K562 (cell line): ENCODE results near the gene SOX6. TPM values are rescaled to one million over a fixed set of nuclear protein-coding genes. Genes with fewer than 3 reads are reported as not detected.

ENCODE experiments used
- ATF7 ChIP-seq: fragments of 450-650 bp; IDR thresholded peaks from 2 replicates; pipeline ENCODE4 v1.7.1; 2014; ENCODE audit warnings: mild to moderate bottlenecking, moderate library complexity
- C11orf30 ChIP-seq: fragments of 450-650 bp; IDR thresholded peaks from 2 replicates; pipeline ENCODE4 v1.6.1; 2016; ENCODE audit warnings: low read depth, mild to moderate bottlenecking
- DPF2 ChIP-seq: fragments of 450-650 bp; IDR thresholded peaks from 2 replicates; pipeline ENCODE4 v1.6.1; 2016
- ESRRA ChIP-seq: fragments of 450-650 bp; IDR thresholded peaks from 2 replicates; pipeline ENCODE4 v1.6.1; 2014; ENCODE audit warnings: low read depth, mild to moderate bottlenecking, moderate library complexity, borderline replicate concordance
- ETS1 ChIP-seq: conservative IDR thresholded peaks from 2 replicates; pipeline ENCODE4 v1.6.1; 2011; ENCODE audit warnings: low read depth, mild to moderate bottlenecking, low read length; ENCODE audit not compliant: control insufficient read depth
- FOXJ2 ChIP-seq: fragments of 200-800 bp; sonication (Bioruptor generic); IDR thresholded peaks from 2 replicates; pipeline ENCODE4 v1.6.1; 2016; ENCODE audit warnings: missing genetic modification characterization, missing compliant biosample characterization
- FOXK2 ChIP-seq, 2 experiments: fragments of 450-650 bp; IDR thresholded peaks in 1 of 2; conservative IDR thresholded peaks in 1 of 2; 2 replicates each; pipeline ENCODE4 v1.6.1; 2016; ENCODE audit warnings: low read depth in 2 of 2, mild to moderate bottlenecking in 1 of 2
- HDAC2 ChIP-seq: fragments of 450-650 bp; IDR thresholded peaks from 2 replicates; pipeline ENCODE4 v1.6.1; 2016; ENCODE audit warnings: mild to moderate bottlenecking
- KDM1A ChIP-seq, 2 experiments: fragments of 450-650 bp; IDR thresholded peaks; 2 replicates each; pipeline ENCODE4 v1.6.1; 2016; ENCODE audit warnings: mild to moderate bottlenecking in 2 of 2
- L3MBTL2 ChIP-seq: fragments of 450-650 bp; IDR thresholded peaks from 2 replicates; pipeline ENCODE4 v1.6.1; 2016; ENCODE audit warnings: mild to moderate bottlenecking, moderate library complexity
- MAFF ChIP-seq: IDR thresholded peaks from 2 replicates; pipeline ENCODE4 v1.6.1; 2012; ENCODE audit warnings: low read length, improper control_type of control experiment
- NBN ChIP-seq: fragments of 450-650 bp; IDR thresholded peaks from 2 replicates; pipeline ENCODE4 v1.6.1; 2016; ENCODE audit warnings: low read depth, mild to moderate bottlenecking
- NFE2L1 ChIP-seq: fragments of 450-650 bp; IDR thresholded peaks from 2 replicates; pipeline ENCODE4 v1.6.1; 2016; ENCODE audit warnings: missing genetic modification characterization, low read depth, mild to moderate bottlenecking, missing compliant biosample characterization, moderate library complexity, borderline replicate concordance
- NFIC ChIP-seq: fragments of 450-650 bp; IDR thresholded peaks from 2 replicates; pipeline ENCODE4 v1.6.1; 2017; ENCODE audit warnings: mild to moderate bottlenecking, inconsistent platforms
- RAD51 ChIP-seq: fragments of 450-650 bp; IDR thresholded peaks from 2 replicates; pipeline ENCODE4 v1.7.1; 2016; ENCODE audit warnings: low read depth, mild to moderate bottlenecking, borderline replicate concordance
- SRSF1 ChIP-seq: fragments of 200-400 bp; formaldehyde crosslinking; IDR thresholded peaks from 2 replicates; pipeline ENCODE4 v1.6.1; 2017; ENCODE audit warnings: mild to moderate bottlenecking, low read depth, low read length, moderate library complexity
- STAT5A ChIP-seq: IDR thresholded peaks from 2 replicates; pipeline ENCODE4 v1.6.1; 2012; ENCODE audit warnings: low read length, inconsistent platforms, borderline replicate concordance
- ZNF280B ChIP-seq: fragments of 250-450 bp; sonication (Bioruptor Pico); IDR thresholded peaks from 2 replicates; pipeline ENCODE4 v1.5.1; 2021; ENCODE audit warnings: mild to moderate bottlenecking
- ZNF384 ChIP-seq: IDR thresholded peaks from 2 replicates; pipeline ENCODE4 v1.6.1; 2012; ENCODE audit warnings: low read depth, low read length, improper control_type of control experiment
- polyA plus RNA-seq, 8 experiments: library from polyadenylated mRNA; depleted of rRNA in 4 of 8; stranded (reverse) in 5 of 8; unstranded in 3 of 8; fragments of >200 nt; fragmentation: Nextera tagmentation in 2 of 8; fragmentation: Illumina TruSeq in 1 of 8; extraction: Ambion mirVana in 2 of 8; extraction: Trizol in 1 of 8; gene quantifications; 2 replicates each; pipeline versions ENCODE4 v1.2.1 to v1.2.3, GENCODE V29; 2011 to 2014; ENCODE audit warnings: inconsistent platforms in 1 of 8, missing spikeins in 1 of 8
- total RNA-seq, 7 experiments: library from RNA; depleted of rRNA in 6 of 7; stranded (reverse); fragments of >200 nt in 6 of 7; fragmentation: Illumina TruSeq in 2 of 7; extraction: Trizol in 2 of 7; gene quantifications; 2 replicates each; pipeline versions ENCODE4 v1.2.1 to v1.2.3, GENCODE V29; 2011 to 2021; ENCODE audit warnings: low replicate concordance in 1 of 7
- TF ChIP-seq, protein P1 (sequence below): fragments of 250-450 bp; sonication (Bioruptor Pico); IDR thresholded peaks from 2 replicates; pipeline ENCODE4 v1.8.0; 2021; ENCODE audit warnings: moderate library complexity, mild to moderate bottlenecking, inconsistent platforms

The SOX6 gene
- total and polyA plus RNA-seq, 9 of the 15 experiments (the other 6 are each of a cell fraction or from before 2014, with no cell fraction given), result 0.89 to 8.7 (median 5.7) TPM

DNA sequence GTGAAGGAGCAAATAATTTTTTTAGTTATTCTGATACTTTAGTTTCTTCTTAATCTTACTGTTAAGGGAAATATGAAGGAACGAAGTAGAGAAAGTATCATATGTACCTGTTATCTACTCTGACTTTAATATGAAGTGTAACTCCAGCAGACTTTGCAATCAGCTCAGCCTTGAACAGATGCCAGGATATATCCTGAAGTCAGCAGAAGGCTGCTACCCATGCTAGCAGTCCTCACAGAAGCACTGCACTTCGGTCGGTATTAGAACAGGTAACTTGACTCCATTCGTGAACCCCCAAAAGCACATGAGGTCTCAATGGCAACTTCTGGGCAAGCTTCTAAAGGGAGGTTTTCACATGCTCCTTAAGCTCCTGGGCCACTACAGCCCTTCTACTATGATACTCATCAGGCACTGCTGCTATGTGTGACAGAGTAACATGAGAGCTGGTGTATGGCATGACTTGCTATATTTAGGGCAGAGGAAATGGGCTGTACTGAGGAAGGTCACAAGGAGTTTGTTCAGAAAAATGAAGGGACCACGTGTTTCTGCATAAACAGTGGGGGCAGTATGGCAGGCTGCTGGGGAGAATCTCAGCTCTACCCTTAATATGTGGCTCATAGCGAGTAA, 344.1 kb downstream of the SOX6 start (continued):
- TF ChIP-seq NFIC (0 out of 2 replicates have a peak, but pooled peaks have one; percentile 36), ZNF384 (no peak), SRSF1 (no peak), MAFF (peak; percentile 33; the same call in 1 of the 2 replicates), HDAC2 (peak; percentile 45; the same call in 1 of the 2 replicates), RAD51 (peak; percentile 32; the same call in 1 of the 2 replicates), FOXK2 (conservative IDR thresholded peaks at IDR 0.05 in 1 of 2, IDR thresholded peaks at IDR 0.05 in 1 of 2; ENCODE audit: low read depth in 2 of 2) (0 out of 4 replicates have a peak, but pooled peaks have one; percentile 27 to 28), L3MBTL2 (peak; percentile 16; the same call in 1 of the 2 replicates), ESRRA (peak; percentile 98), ATF7 (no peak), KDM1A (IDR thresholded peaks at IDR 0.05) (peak; percentile 10 to 22; a peak in 2 of 4 replicates), ETS1 (no peak), NFE2L1 (tag) (peak; percentile 45; the same call in 1 of the 2 replicates), NBN (no peak), FOXJ2 (tag) (peak; percentile 21), C11orf30 (peak; percentile 74), DPF2 (0 out of 2 replicates have a peak, but pooled peaks have one; percentile 29), STAT5A (no peak), ZNF280B (no peak)
- TF ChIP-seq, protein P1, sequence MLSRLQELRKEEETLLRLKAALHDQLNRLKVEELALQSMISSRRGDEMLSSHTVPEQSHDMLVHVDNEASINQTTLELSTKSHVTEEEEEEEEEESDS (CRISPR knock-in tag), result no peak
